ENCODE data around the gene BCL11B.
"Not testable (repeated sequence)": the region's sequence is repeated elsewhere in the genome, so short reads cannot be mapped to it uniquely, and the experiment has no call there.

Gene BCL11B

DNA sequence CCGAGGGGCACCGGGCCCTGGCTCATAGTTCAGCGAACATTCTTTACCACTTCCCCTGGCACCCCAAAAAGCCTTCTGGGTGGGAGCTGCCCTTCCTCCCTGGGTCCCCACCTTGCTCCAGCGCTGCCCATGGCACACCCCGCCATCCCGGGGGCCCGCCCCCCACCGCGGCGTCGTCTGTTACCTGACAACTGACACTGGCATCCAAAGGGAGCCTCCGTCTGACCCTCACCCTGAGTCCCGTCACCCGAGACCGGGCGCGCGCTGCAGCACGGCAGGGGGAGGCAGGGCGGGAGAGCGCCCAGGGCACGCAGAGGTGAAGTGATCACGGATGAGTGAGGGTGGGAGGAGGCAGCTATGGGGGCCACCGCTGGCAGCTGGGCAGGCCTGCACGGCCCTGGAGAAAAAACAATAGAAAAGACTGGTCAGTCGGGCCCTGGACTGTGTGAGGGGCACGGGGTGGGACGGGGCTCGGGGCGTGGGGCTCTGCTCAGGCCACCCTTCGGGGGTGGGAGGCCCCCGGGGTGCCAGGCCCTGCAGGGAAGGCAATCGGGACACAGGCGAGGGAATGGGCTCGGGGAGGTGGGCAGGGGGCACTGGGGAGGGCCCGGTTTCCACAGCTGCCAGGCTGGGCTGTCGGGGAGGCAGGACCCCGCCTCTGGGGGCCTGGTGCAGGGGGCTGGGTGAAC, 40.7 kb downstream of the BCL11B start:
- no peaks in the 10 kb centered on the region for H3K79me2 ChIP-seq (ENCODE audit: insufficient read depth, low read length)
- no peaks in the 10 kb centered on the region for H3K27me3 ChIP-seq (ENCODE audit: insufficient read depth, low read length)
- no peaks in the 10 kb centered on the region for H3F3A ChIP-seq (ENCODE audit: insufficient read depth, low read length)
- H3K9me2 ChIP-seq (ENCODE audit: low read depth, low read length): no peaks in the 10 kb centered on the region
- TF ChIP-seq, protein P1, sequence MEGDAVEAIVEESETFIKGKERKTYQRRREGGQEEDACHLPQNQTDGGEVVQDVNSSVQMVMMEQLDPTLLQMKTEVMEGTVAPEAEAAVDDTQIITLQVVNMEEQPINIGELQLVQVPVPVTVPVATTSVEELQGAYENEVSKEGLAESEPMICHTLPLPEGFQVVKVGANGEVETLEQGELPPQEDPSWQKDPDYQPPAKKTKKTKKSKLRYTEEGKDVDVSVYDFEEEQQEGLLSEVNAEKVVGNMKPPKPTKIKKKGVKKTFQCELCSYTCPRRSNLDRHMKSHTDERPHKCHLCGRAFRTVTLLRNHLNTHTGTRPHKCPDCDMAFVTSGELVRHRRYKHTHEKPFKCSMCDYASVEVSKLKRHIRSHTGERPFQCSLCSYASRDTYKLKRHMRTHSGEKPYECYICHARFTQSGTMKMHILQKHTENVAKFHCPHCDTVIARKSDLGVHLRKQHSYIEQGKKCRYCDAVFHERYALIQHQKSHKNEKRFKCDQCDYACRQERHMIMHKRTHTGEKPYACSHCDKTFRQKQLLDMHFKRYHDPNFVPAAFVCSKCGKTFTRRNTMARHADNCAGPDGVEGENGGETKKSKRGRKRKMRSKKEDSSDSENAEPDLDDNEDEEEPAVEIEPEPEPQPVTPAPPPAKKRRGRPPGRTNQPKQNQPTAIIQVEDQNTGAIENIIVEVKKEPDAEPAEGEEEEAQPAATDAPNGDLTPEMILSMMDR (IDR thresholded peaks at IDR 0.05; ENCODE audit: low read length): no peak
- no peak for TF ChIP-seq EZH2 (IDR thresholded peaks at IDR 0.05; ENCODE audit: borderline replicate concordance, low read length)
- no peaks in the 10 kb centered on the region; the same call in 1 of the 2 replicates for H3K36me3 ChIP-seq (ENCODE audit: insufficient read depth, low read length)
- H3K9me3 ChIP-seq (ENCODE audit: low read length): no peaks in the 10 kb centered on the region
- H3K4me2 ChIP-seq (ENCODE audit: low read length): no peak overlapping the region
- no peaks in the 10 kb centered on the region for H4K20me1 ChIP-seq (ENCODE audit: insufficient read depth, low read length)
- no peaks in the 10 kb centered on the region for H3K4me1 ChIP-seq (ENCODE audit: insufficient read depth, low read length, severe bottlenecking)
- H3K9ac ChIP-seq (ENCODE audit: low read length): no peak overlapping the region
- H3K27ac ChIP-seq (ENCODE audit: low read depth, low read length, poor library complexity, severe bottlenecking): no peak overlapping the region
- H3K4me3 ChIP-seq (ENCODE audit: low read depth, low read length, poor library complexity, severe bottlenecking): no peak overlapping the region
- no peak overlapping the region for H2AFZ ChIP-seq (ENCODE audit: low read length)

GRCh38 chr14:99230208-99231151, 41.5 kb downstream of the BCL11B start:
- H3K9ac ChIP-seq (ENCODE audit: low read length): no peak overlapping the region

DNA sequence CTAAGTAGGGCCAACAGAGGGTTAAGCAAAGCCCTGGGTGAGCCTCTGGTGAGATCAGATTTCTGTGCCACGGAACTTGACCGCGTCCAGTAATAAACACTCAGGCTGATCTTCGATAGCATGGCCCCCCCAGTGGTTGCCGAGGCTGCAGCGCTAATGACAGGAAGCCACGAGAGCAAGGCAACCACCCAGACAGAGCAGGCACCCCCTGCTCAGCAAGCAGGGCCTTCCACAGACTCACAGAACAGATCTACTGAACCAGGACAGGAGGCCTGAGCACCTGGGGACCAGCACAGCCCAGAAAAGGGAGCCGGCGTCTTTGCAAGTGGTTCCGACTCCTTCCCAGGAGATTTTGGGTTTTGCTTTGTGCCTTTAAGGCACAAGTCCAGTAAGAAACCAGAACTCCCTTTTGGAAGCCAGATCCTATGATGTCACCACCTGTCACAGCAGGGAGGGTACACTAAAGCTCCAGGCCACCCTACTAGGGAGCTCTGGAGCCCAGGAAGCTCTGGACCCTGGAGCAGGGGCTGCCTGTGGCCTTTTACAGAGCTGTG, 42.3 kb downstream of the BCL11B start:
- no peaks in the 10 kb centered on the region for H3K79me2 ChIP-seq (ENCODE audit: insufficient read depth, low read length)
- H3K4me2 ChIP-seq (ENCODE audit: low read length): no peak overlapping the region
- no peaks in the 10 kb centered on the region; the same call in 1 of the 2 replicates for H3K36me3 ChIP-seq (ENCODE audit: insufficient read depth, low read length)
- H3K4me1 ChIP-seq (ENCODE audit: insufficient read depth, low read length, severe bottlenecking): no peaks in the 10 kb centered on the region
- no peak overlapping the region for H3K4me3 ChIP-seq (ENCODE audit: low read depth, low read length, poor library complexity, severe bottlenecking)
- no peaks in the 10 kb centered on the region for H3K9me2 ChIP-seq (ENCODE audit: low read depth, low read length)
- H3K27ac ChIP-seq (ENCODE audit: low read depth, low read length, poor library complexity, severe bottlenecking): no peak overlapping the region
- no peaks in the 10 kb centered on the region for H3K9me3 ChIP-seq (ENCODE audit: low read length)
- no peak for TF ChIP-seq EZH2 (IDR thresholded peaks at IDR 0.05; ENCODE audit: borderline replicate concordance, low read length)
- TF ChIP-seq, protein P1 (IDR thresholded peaks at IDR 0.05; ENCODE audit: low read length): no peak
- H3F3A ChIP-seq (ENCODE audit: insufficient read depth, low read length): no peaks in the 10 kb centered on the region
- H3K9ac ChIP-seq (ENCODE audit: low read length): no peak overlapping the region
- no peaks in the 10 kb centered on the region for H4K20me1 ChIP-seq (ENCODE audit: insufficient read depth, low read length)
- no peak overlapping the region for H2AFZ ChIP-seq (ENCODE audit: low read length)
- no peaks in the 10 kb centered on the region for H3K27me3 ChIP-seq (ENCODE audit: insufficient read depth, low read length)

More at GRCh38 chr14:99230208-99231151, 41.5 kb downstream of the BCL11B start:
- H3K9me3 ChIP-seq (ENCODE audit: low read length): no peaks in the 10 kb centered on the region
- no peak overlapping the region for H3K4me2 ChIP-seq (ENCODE audit: low read length)
- no peaks in the 10 kb centered on the region; the same call in 1 of the 2 replicates for H3K36me3 ChIP-seq (ENCODE audit: insufficient read depth, low read length)
- H3K4me1 ChIP-seq (ENCODE audit: insufficient read depth, low read length, severe bottlenecking): no peaks in the 10 kb centered on the region
- H3K4me3 ChIP-seq (ENCODE audit: low read depth, low read length, poor library complexity, severe bottlenecking): no peak overlapping the region
- H3K79me2 ChIP-seq (ENCODE audit: insufficient read depth, low read length): no peaks in the 10 kb centered on the region
- TF ChIP-seq, protein P1 (IDR thresholded peaks at IDR 0.05; ENCODE audit: low read length): no peak
- TF ChIP-seq EZH2 (IDR thresholded peaks at IDR 0.05; ENCODE audit: borderline replicate concordance, low read length): no peak
- H3K9me2 ChIP-seq (ENCODE audit: low read depth, low read length): no peaks in the 10 kb centered on the region
- H3K27ac ChIP-seq (ENCODE audit: low read depth, low read length, poor library complexity, severe bottlenecking): no peak overlapping the region
- no peaks in the 10 kb centered on the region for H4K20me1 ChIP-seq (ENCODE audit: insufficient read depth, low read length)
- no peaks in the 10 kb centered on the region for H3K27me3 ChIP-seq (ENCODE audit: insufficient read depth, low read length)
- H2AFZ ChIP-seq (ENCODE audit: low read length): no peak overlapping the region
- H3F3A ChIP-seq (ENCODE audit: insufficient read depth, low read length): no peaks in the 10 kb centered on the region

DNA sequence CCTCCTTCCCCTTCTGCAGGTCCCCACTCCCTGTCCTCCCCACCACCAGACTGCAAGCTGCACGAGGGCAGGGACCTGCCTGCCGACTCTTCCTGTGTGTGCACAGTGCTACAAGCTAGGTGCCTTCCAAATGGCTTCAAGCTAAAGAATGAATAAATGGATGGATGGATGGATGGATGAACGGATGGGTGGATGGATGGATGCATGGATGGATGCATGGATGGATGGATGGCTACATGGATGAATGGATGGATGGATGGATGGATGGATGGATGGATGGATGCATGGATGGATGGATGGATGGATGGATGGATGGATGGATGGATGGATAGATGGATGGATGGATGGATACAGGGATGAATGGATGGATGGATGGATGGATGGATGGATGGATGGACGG, 43.2 kb downstream of the BCL11B start:
- H4K20me1 ChIP-seq (ENCODE audit: insufficient read depth, low read length); H3K27me3 ChIP-seq (ENCODE audit: insufficient read depth, low read length); H3K27ac ChIP-seq (ENCODE audit: low read depth, low read length, poor library complexity, severe bottlenecking); H3K79me2 ChIP-seq (ENCODE audit: insufficient read depth, low read length); H3K9me2 ChIP-seq (ENCODE audit: low read depth, low read length); H3K4me2 ChIP-seq (ENCODE audit: low read length); H3K4me1 ChIP-seq (ENCODE audit: insufficient read depth, low read length, severe bottlenecking); H3K4me3 ChIP-seq (ENCODE audit: low read depth, low read length, poor library complexity, severe bottlenecking); H3K9me3 ChIP-seq (ENCODE audit: low read length); H3K9ac ChIP-seq (ENCODE audit: low read length); H3K36me3 ChIP-seq (ENCODE audit: insufficient read depth, low read length); H3F3A ChIP-seq (ENCODE audit: insufficient read depth, low read length); H2AFZ ChIP-seq (ENCODE audit: low read length): not testable (repeated sequence)
